SK-N-SH (cell line): ENCODE data around the gene DEGS2. TPM values are rescaled to one million over a fixed set of nuclear protein-coding genes. Genes with fewer than 3 reads are reported as not detected.

Experiments used
- CTCF ChIA-PET: fragments of 300-600, 350-600 bp; formaldehyde crosslinking; extraction: SDS; loops from one replicate; lab custom pipeline; 2021; lab: Yijun Ruan, JAX
- POLR2A ChIA-PET: fragments of 350-600 bp; sonication (Branson Sonifier 250); formaldehyde crosslinking; extraction: SDS; loops from one replicate; lab custom pipeline; 2020; ENCODE audit warnings: antibody characterized with exemption, inconsistent platforms; lab: Yijun Ruan, JAX
- DNase-seq: peaks from one replicate; pipeline ENCODE4 v3.0.0; 2012
- H2AFZ ChIP-seq: fragments of 200-600 bp; sonication (generic); 2 replicates; pipeline ENCODE4 v1.8.1; 2016; ENCODE audit warnings: antibody characterized with exemption, mild to moderate bottlenecking, low read depth
- H3F3A ChIP-seq: fragments of 200-600 bp; sonication (generic); replicated peaks from 2 replicates; pipeline ENCODE3; 2016; ENCODE audit warnings: antibody characterized with exemption, mild to moderate bottlenecking; ENCODE audit not compliant: insufficient read depth
- H3K27ac ChIP-seq, 2 experiments: fragments of 200-500 bp in 1 of 2; fragments of 200-600 bp in 1 of 2; sonication (Bioruptor generic) in 1 of 2; sonication (generic), shearing (Covaris generic) in 1 of 2; 2 replicates each; pipeline versions ENCODE4 v1.5.1 to v1.6.1; 2014 to 2016; ENCODE audit warnings: low read depth in 2 of 2, inconsistent platforms in 1 of 2, low read length in 1 of 2, mild to moderate bottlenecking in 1 of 2, mixed read lengths in 1 of 2
- H3K27me3 ChIP-seq: fragments of 200-600 bp; sonication (generic), shearing (Covaris generic); 2 replicates; pipeline ENCODE4 v1.6.1; 2016; ENCODE audit warnings: mixed run types; ENCODE audit not compliant: insufficient read depth
- H3K36me3 ChIP-seq, 2 experiments: fragments of 200-500 bp in 1 of 2; fragments of 200-600 bp in 1 of 2; sonication (Bioruptor generic) in 1 of 2; sonication (generic) in 1 of 2; replicated peaks in 1 of 2; 2 replicates each; pipeline versions ENCODE3 to v1.5.1; 2014 to 2016; ENCODE audit warnings: low read length in 1 of 2, mild to moderate bottlenecking in 1 of 2; ENCODE audit not compliant: insufficient read depth in 2 of 2, control insufficient read depth in 1 of 2
- H3K4me1 ChIP-seq, 2 experiments: fragments of 200-500 bp in 1 of 2; fragments of 200-600 bp in 1 of 2; sonication (Bioruptor generic) in 1 of 2; sonication (generic), shearing (Covaris generic) in 1 of 2; 2 replicates each; pipeline versions ENCODE4 v1.5.1 to v1.6.1; 2014 to 2016; ENCODE audit warnings: low read depth in 1 of 2, low read length in 1 of 2, mixed run types in 1 of 2; ENCODE audit not compliant: insufficient read depth in 2 of 2, control insufficient read depth in 1 of 2
- H3K4me2 ChIP-seq: fragments of 200-600 bp; sonication (generic), shearing (Covaris generic); 2 replicates; pipeline ENCODE4 v1.6.1; 2017; ENCODE audit warnings: mixed run types
- H3K4me3 ChIP-seq, 2 experiments: fragments of 200-500 bp in 1 of 2; fragments of 200-600 bp in 1 of 2; sonication (Bioruptor generic) in 1 of 2; sonication (generic), shearing (Covaris generic) in 1 of 2; 2 replicates each; pipeline versions ENCODE4 v1.5.1 to v1.8.1; 2014 to 2016; ENCODE audit warnings: low read depth in 2 of 2, inconsistent platforms in 1 of 2, low read length in 1 of 2, mild to moderate bottlenecking in 1 of 2, mixed read lengths in 1 of 2, moderate library complexity in 1 of 2
- H3K79me2 ChIP-seq: fragments of 200-600 bp; sonication (generic); 2 replicates; pipeline ENCODE4 v1.8.1; 2017; ENCODE audit warnings: mild to moderate bottlenecking; ENCODE audit not compliant: insufficient read depth
- H3K9ac ChIP-seq: fragments of 200-600 bp; sonication (generic); 2 replicates; pipeline ENCODE4 v1.6.1; 2017; ENCODE audit warnings: mixed run types
- H3K9me2 ChIP-seq: fragments of 200-600 bp; sonication (generic); 2 replicates; pipeline ENCODE4 v1.6.1; 2017; ENCODE audit warnings: mixed run types
- H3K9me3 ChIP-seq: fragments of 200-600 bp; sonication (generic); 2 replicates; pipeline ENCODE4 v1.6.1; 2017; ENCODE audit warnings: mixed run types, mild to moderate bottlenecking, moderate library complexity
- H4K20me1 ChIP-seq: fragments of 200-600 bp; sonication (generic); 2 replicates; pipeline ENCODE4 v1.6.1; 2017; ENCODE audit warnings: mild to moderate bottlenecking, mixed run types; ENCODE audit not compliant: insufficient read depth
- CHD2 ChIP-seq: fragments of 150-350 bp; IDR thresholded peaks from 2 replicates; pipeline ENCODE4 v1.6.1; 2018; ENCODE audit warnings: low read length; ENCODE audit not compliant: partially characterized antibody
- CTCF ChIP-seq: fragments of 200-600 bp; sonication (generic); IDR thresholded peaks from 2 replicates; pipeline ENCODE4 v1.6.1; 2017; ENCODE audit warnings: antibody characterized with exemption, mild to moderate bottlenecking, moderate library complexity
- ELF1 ChIP-seq: IDR thresholded peaks from 2 replicates; pipeline ENCODE4 v1.4.0; 2012
- EZH2phosphoT487 ChIP-seq: fragments of 200-600 bp; sonication (generic); IDR thresholded peaks from 2 replicates; pipeline ENCODE4 v1.6.1; 2017; ENCODE audit warnings: low read depth, mixed run types, mild to moderate bottlenecking, antibody characterized with exemption, moderate library complexity, borderline replicate concordance
- FOSL2 ChIP-seq: IDR thresholded peaks from 2 replicates; pipeline ENCODE4 v1.4.0; 2012; ENCODE audit warnings: low read depth, mild to moderate bottlenecking, moderate library complexity, borderline replicate concordance
- FOXJ3 ChIP-seq: sonication (generic); formaldehyde crosslinking; IDR thresholded peaks from 2 replicates; pipeline ENCODE4 v1.5.1; 2020; ENCODE audit warnings: mild to moderate bottlenecking, missing genetic modification reagents
- FOXM1 ChIP-seq: IDR thresholded peaks from 2 replicates; pipeline ENCODE4 v1.4.0; 2012; ENCODE audit warnings: low read depth, mild to moderate bottlenecking
- JUND ChIP-seq: IDR thresholded peaks from 2 replicates; pipeline ENCODE4 v1.4.0; 2012
- MEF2A ChIP-seq: IDR thresholded peaks from 2 replicates; pipeline ENCODE4 v1.4.0; 2012; ENCODE audit warnings: low read depth, borderline replicate concordance
- MXI1 ChIP-seq: IDR thresholded peaks from 2 replicates; pipeline ENCODE4 v1.6.1; 2012; ENCODE audit warnings: mild to moderate bottlenecking, low read depth, low read length, improper control_type of control experiment
- NFIC ChIP-seq: IDR thresholded peaks from 2 replicates; pipeline ENCODE4 v1.4.0; 2012; ENCODE audit warnings: borderline replicate concordance
- POLR2AphosphoS5 ChIP-seq: IDR thresholded peaks from 2 replicates; pipeline ENCODE4 v1.6.1; 2012; ENCODE audit warnings: low read depth, low read length
- RAD21 ChIP-seq: IDR thresholded peaks from 2 replicates; pipeline ENCODE4 v1.6.1; 2012; ENCODE audit warnings: mild to moderate bottlenecking, low read length
- RCOR1 ChIP-seq: fragments of 150-350 bp; IDR thresholded peaks from 2 replicates; pipeline ENCODE4 v1.6.1; 2017; ENCODE audit warnings: antibody characterized with exemption, low read length
- RFX5 ChIP-seq: IDR thresholded peaks from 2 replicates; pipeline ENCODE4 v1.6.1; 2012; ENCODE audit warnings: mild to moderate bottlenecking, improper control_type of control experiment, low read length
- SMC3 ChIP-seq: IDR thresholded peaks from 2 replicates; pipeline ENCODE4 v1.6.1; 2012; ENCODE audit warnings: low read depth, low read length, improper control_type of control experiment
- TCF12 ChIP-seq: IDR thresholded peaks from 2 replicates; pipeline ENCODE4 v1.4.0; 2012
- TEAD4 ChIP-seq: IDR thresholded peaks from 2 replicates; pipeline ENCODE4 v1.4.0; 2012; ENCODE audit warnings: mild to moderate bottlenecking, borderline replicate concordance; ENCODE audit not compliant: insufficient read depth
- USF1 ChIP-seq: IDR thresholded peaks from 2 replicates; pipeline ENCODE4 v1.4.0; 2012; ENCODE audit warnings: low read depth, borderline replicate concordance
- YY1 ChIP-seq: IDR thresholded peaks from 2 replicates; pipeline ENCODE4 v1.4.0; 2012; ENCODE audit warnings: low read depth, mild to moderate bottlenecking
- WGBS: methylation state at CpG from one replicate; pipeline ENCODE4 v1.1.6; 2017; ENCODE audit warnings: low lambda C conversion rate; 5-methylcytosine and 5-hydroxymethylcytosine counted together
- polyA plus RNA-seq, 3 experiments: library from polyadenylated mRNA; depleted of rRNA; stranded (reverse); fragments of >200 nt; gene quantifications; 2 replicates each; pipeline ENCODE4 v1.2.3, GENCODE V29; 2012

The DEGS2 gene
- polyA plus RNA-seq, 1 of the 3 experiments (the other 2 are of a cell fraction): 0.02 TPM

GRCh38 chr14:100138955-100139354 lies 20.5 kb downstream of the DEGS2 start:
- CTCF ChIA-PET: interaction anchor here (1.4 to 7.2 kb wide), 2 partner anchors 30 to 54 kb away, joined by 4 to 38 read pairs; no protein-coding TSS in a partner anchor
- no peak overlapping the region for H3K9ac ChIP-seq
- no peaks in the 10 kb centered on the region for H3K9me3 ChIP-seq
- no peak overlapping the region for H3K4me2 ChIP-seq
- H3K4me1 ChIP-seq: peaks cover 0 to 46% of the 10 kb centered on the region in 2 experiments; a peak in 1 of 4 replicates
- WGBS: 95% methylated on average over 9 of the region's 13 CpGs
- peaks cover 0 to 17% of the 10 kb centered on the region in 2 experiments for H3K36me3 ChIP-seq
- no peaks in the 10 kb centered on the region for H4K20me1 ChIP-seq
- no peaks in the 10 kb centered on the region for H3K9me2 ChIP-seq
- H3K79me2 ChIP-seq: no peaks in the 10 kb centered on the region
- H3K27ac ChIP-seq: no peak overlapping the region
- no peak for DNase-seq
- H2AFZ ChIP-seq: no peak overlapping the region
- no peak overlapping the region for H3K4me3 ChIP-seq
- POLR2A ChIA-PET: no interaction called here
- H3F3A ChIP-seq: no peaks in the 10 kb centered on the region
- TF ChIP-seq POLR2AphosphoS5 (no peak), TEAD4 (no peak)
- TF ChIP-seq, all 33 proteins: peak for 0
- no peaks in the 10 kb centered on the region for H3K27me3 ChIP-seq

GRCh38 chr14:100138082-100138787 lies 21.2 kb downstream of the DEGS2 start:
- no peak overlapping the region for H2AFZ ChIP-seq
- 98% methylated on average over 6 of the region's 8 CpGs for WGBS
- no peaks in the 10 kb centered on the region for H3K27me3 ChIP-seq
- no peaks in the 10 kb centered on the region for H3K9me3 ChIP-seq
- H3K9ac ChIP-seq: no peak overlapping the region
- no peak overlapping the region for H3K4me3 ChIP-seq
- peaks cover 3 to 16% of the 10 kb centered on the region in 2 experiments for H3K36me3 ChIP-seq
- no peak for TF ChIP-seq CHD2
- TF ChIP-seq MEF2A: no peak
- TF ChIP-seq FOXJ3 (CRISPR knock-in tag): no peak
- no peak for DNase-seq
- ChIA-PET CTCF (interaction anchor here (0.9 to 7.2 kb wide), 4 partner anchors 18 to 156 kb away, joined by 3 to 38 read pairs (median 4); no protein-coding TSS in a partner anchor), POLR2A (no interaction called here)
- no peaks in the 10 kb centered on the region for H3K79me2 ChIP-seq
- H4K20me1 ChIP-seq: no peaks in the 10 kb centered on the region
- no peaks in the 10 kb centered on the region for H3K9me2 ChIP-seq
- H3K27ac ChIP-seq: no peak overlapping the region
- peaks cover 3 to 46% of the 10 kb centered on the region in 2 experiments; a peak in 2 of 4 replicates for H3K4me1 ChIP-seq
- H3K4me2 ChIP-seq: no peak overlapping the region
- no peaks in the 10 kb centered on the region for H3F3A ChIP-seq

- POLR2A ChIA-PET: no interaction called here
- TF ChIP-seq NFIC (no peak), CTCF (no peak), RFX5 (no peak), SMC3 (no peak), RAD21 (no peak), EZH2phosphoT487 (no peak), ELF1 (no peak), YY1 (no peak), POLR2AphosphoS5 (no peak), CHD2 (no peak), JUND (no peak), RCOR1 (no peak), MXI1 (no peak), USF1 (no peak), FOSL2 (no peak), FOXM1 (no peak), TCF12 (no peak)
Observed at GRCh38 chr14:100137173-100137572, 22.3 kb downstream of the DEGS2 start.

More at GRCh38 chr14:100137173-100137572, 22.3 kb downstream of the DEGS2 start:
- WGBS: 100% methylated on average over 5 of the region's 8 CpGs
- Histone ChIP-seq H3K4me2 (no peak overlapping the region), H3K9me2 (no peaks in the 10 kb centered on the region), H3F3A (no peaks in the 10 kb centered on the region), H4K20me1 (no peaks in the 10 kb centered on the region), H3K27me3 (no peaks in the 10 kb centered on the region), H3K27ac (no peak overlapping the region), H3K9ac (no peak overlapping the region), H3K9me3 (no peaks in the 10 kb centered on the region), H3K79me2 (no peaks in the 10 kb centered on the region), H3K4me3 (no peak overlapping the region), H2AFZ (no peak overlapping the region), H3K36me3 (peaks cover 3 to 16% of the 10 kb centered on the region in 2 experiments), H3K4me1 (peaks cover 9 to 46% of the 10 kb centered on the region in 2 experiments; a peak in 2 of 4 replicates)
- no peak for DNase-seq
- CTCF ChIA-PET: no interaction called here
